Measurements from ENCODE around the gene MRPS18A. TPM values are rescaled to one million over a fixed set of nuclear protein-coding genes. Genes with fewer than 3 reads are reported as not detected.

Gene MRPS18A
- total and polyA plus RNA-seq, 2 of the 13 experiments (the other 11 are each of a cell fraction or from before 2014, with no cell fraction given), result 87.8 to 89.1 TPM

DNA sequence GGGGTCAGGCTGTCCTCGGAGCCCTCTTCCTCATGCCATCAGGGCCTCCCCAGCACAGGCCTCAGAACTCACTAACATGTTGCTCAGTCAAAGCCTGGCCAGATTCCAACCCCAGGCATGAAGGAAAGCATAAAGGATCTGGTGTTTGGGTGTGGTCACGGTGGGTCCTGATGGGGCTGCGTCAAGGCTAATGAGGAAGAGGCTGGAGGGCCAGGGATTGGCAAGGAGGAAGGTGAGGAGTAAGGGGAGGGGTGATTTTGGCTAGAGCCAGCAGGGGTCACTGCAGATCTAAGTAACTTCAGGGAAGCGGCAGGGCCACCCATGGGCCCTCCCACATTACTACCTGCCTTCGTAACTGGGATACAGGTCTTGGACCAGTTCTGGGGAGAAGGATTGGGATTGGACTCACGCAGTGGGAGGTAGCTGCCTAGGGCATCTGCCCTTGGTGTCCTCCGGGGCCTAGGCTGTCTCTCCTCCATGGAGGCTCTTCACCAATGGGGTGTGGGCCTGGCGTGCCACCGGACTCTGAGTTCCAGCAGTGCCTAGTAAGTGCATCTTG, 36.2 kb upstream of the MRPS18A start (continued):
- TF ChIP-seq, protein P1, sequence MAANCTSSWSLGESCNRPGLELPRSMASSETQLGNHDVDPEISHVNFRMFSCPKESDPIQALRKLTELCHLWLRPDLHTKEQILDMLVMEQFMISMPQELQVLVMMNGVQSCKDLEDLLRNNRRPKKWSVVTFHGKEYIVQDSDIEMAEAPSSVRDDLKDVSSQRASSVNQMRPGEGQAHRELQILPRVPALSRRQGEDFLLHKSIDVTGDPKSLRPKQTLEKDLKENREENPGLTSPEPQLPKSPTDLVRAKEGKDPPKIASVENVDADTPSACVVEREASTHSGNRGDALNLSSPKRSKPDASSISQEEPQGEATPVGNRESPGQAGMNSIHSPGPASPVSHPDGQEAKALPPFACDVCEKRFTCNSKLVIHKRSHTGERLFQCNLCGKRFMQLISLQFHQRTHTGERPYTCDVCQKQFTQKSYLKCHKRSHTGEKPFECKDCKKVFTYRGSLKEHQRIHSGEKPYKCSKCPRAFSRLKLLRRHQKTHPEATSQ (CRISPR knock-in tag; IDR thresholded peaks at IDR 0.05; ENCODE audit: borderline replicate concordance), result no peak
- TF ChIP-seq ZFP41 (CRISPR knock-in tag; IDR thresholded peaks at IDR 0.05; ENCODE audit: borderline replicate concordance) (no peak), DNMT3B (CRISPR knock-in tag; conservative IDR thresholded peaks at IDR 0.05) (0 out of 2 replicates have a peak, but pooled peaks have one; percentile 31), ZNF180 (CRISPR knock-in tag; IDR thresholded peaks at IDR 0.05; ENCODE audit: borderline replicate concordance, low read depth) (no peak), ZNF720 (CRISPR knock-in tag; IDR thresholded peaks at IDR 0.05) (no peak; the same call in 1 of the 2 replicates), RNF2 (conservative IDR thresholded peaks at IDR 0.05; ENCODE audit: low read depth) (no peak), SRSF9 (IDR thresholded peaks at IDR 0.05; ENCODE audit: borderline replicate concordance, insufficient read depth, low read depth, low read length, poor library complexity, severe bottlenecking) (no peak), SP2 (CRISPR knock-in tag; IDR thresholded peaks at IDR 0.05) (no peak), SMC3 (IDR thresholded peaks at IDR 0.05; ENCODE audit: low read length) (peak; percentile 97), ZNF567 (CRISPR knock-in tag; IDR thresholded peaks at IDR 0.05; ENCODE audit: borderline replicate concordance) (no peak), NFIB (CRISPR knock-in tag; IDR thresholded peaks at IDR 0.05; ENCODE audit: borderline replicate concordance) (no peak), HIVEP1 (CRISPR knock-in tag; IDR thresholded peaks at IDR 0.05) (no peak), ERF (CRISPR knock-in tag; IDR thresholded peaks at IDR 0.05) (no peak), RAD51 (IDR thresholded peaks at IDR 0.05; ENCODE audit: borderline replicate concordance) (no peak), ATF1 (CRISPR knock-in tag; IDR thresholded peaks at IDR 0.05) (no peak), ZNF33B (CRISPR knock-in tag; IDR thresholded peaks at IDR 0.05) (no peak), ZNF768 (CRISPR knock-in tag; IDR thresholded peaks at IDR 0.05) (no peak), HOXA9 (CRISPR knock-in tag; IDR thresholded peaks at IDR 0.05; ENCODE audit: borderline replicate concordance) (no peak)
- TF ChIP-seq, protein P2, sequence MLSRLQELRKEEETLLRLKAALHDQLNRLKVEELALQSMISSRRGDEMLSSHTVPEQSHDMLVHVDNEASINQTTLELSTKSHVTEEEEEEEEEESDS (CRISPR knock-in tag; IDR thresholded peaks at IDR 0.05; ENCODE audit: borderline replicate concordance), result no peak
- TF ChIP-seq, protein P3, sequence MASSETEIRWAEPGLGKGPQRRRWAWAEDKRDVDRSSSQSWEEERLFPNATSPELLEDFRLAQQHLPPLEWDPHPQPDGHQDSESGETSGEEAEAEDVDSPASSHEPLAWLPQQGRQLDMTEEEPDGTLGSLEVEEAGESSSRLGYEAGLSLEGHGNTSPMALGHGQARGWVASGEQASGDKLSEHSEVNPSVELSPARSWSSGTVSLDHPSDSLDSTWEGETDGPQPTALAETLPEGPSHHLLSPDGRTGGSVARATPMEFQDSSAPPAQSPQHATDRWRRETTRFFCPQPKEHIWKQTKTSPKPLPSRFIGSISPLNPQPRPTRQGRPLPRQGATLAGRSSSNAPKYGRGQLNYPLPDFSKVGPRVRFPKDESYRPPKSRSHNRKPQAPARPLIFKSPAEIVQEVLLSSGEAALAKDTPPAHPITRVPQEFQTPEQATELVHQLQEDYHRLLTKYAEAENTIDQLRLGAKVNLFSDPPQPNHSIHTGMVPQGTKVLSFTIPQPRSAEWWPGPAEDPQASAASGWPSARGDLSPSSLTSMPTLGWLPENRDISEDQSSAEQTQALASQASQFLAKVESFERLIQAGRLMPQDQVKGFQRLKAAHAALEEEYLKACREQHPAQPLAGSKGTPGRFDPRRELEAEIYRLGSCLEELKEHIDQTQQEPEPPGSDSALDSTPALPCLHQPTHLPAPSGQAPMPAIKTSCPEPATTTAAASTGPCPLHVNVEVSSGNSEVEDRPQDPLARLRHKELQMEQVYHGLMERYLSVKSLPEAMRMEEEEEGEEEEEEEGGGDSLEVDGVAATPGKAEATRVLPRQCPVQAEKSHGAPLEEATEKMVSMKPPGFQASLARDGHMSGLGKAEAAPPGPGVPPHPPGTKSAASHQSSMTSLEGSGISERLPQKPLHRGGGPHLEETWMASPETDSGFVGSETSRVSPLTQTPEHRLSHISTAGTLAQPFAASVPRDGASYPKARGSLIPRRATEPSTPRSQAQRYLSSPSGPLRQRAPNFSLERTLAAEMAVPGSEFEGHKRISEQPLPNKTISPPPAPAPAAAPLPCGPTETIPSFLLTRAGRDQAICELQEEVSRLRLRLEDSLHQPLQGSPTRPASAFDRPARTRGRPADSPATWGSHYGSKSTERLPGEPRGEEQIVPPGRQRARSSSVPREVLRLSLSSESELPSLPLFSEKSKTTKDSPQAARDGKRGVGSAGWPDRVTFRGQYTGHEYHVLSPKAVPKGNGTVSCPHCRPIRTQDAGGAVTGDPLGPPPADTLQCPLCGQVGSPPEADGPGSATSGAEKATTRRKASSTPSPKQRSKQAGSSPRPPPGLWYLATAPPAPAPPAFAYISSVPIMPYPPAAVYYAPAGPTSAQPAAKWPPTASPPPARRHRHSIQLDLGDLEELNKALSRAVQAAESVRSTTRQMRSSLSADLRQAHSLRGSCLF (CRISPR knock-in tag; IDR thresholded peaks at IDR 0.05; ENCODE audit: borderline replicate concordance), result no peak
- TF ChIP-seq, protein P4, sequence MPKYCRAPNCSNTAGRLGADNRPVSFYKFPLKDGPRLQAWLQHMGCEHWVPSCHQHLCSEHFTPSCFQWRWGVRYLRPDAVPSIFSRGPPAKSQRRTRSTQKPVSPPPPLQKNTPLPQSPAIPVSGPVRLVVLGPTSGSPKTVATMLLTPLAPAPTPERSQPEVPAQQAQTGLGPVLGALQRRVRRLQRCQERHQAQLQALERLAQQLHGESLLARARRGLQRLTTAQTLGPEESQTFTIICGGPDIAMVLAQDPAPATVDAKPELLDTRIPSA (CRISPR knock-in tag; IDR thresholded peaks at IDR 0.05; ENCODE audit: borderline replicate concordance), result no peak
- TF ChIP-seq, protein P5, sequence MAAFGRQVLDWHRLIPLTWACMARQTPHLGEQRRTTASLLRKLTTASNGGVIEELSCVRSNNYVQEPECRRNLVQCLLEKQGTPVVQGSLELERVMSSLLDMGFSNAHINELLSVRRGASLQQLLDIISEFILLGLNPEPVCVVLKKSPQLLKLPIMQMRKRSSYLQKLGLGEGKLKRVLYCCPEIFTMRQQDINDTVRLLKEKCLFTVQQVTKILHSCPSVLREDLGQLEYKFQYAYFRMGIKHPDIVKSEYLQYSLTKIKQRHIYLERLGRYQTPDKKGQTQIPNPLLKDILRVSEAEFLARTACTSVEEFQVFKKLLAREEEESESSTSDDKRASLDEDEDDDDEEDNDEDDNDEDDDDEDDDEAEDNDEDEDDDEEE (CRISPR knock-in tag; IDR thresholded peaks at IDR 0.05), result peak; percentile 82

All from HepG2 (cell line).